HG02970 (cell line): Measurements from ENCODE around the gene MLXIPL.
"Not testable (repeated sequence)": the region's sequence is repeated elsewhere in the genome, so short reads cannot be mapped to it uniquely, and the experiment has no call there.

Experiments
- ATAC-seq: cut with Tn5 transposase; IDR thresholded peaks from one replicate; pipeline ENCODE4 v1.9.1; 2021; ENCODE audit warnings: mild to moderate bottlenecking, moderate library complexity, moderate number of reproducible peaks; ENCODE audit not compliant: unreplicated experiment, low FRiP score

Gene MLXIPL

DNA sequence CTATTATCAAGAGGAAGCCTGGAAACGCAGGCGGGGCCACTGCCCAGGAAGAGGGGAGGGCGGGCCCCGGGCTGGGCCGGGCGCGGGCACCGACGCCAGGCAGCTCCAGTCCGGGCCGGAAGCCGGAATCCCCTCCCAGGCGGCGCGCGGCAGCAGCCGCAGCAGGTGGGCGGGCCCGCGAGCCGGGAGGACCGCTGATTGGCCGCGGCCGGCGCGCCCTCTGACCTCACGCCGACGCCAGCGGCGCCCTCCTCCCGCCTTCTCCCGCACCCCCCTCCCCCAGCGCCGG is 67.3 kb downstream of the MLXIPL start:
- peak; percentile 85 for ATAC-seq

GRCh38 chr7:73556208-73557107 is 67.9 kb downstream of the MLXIPL start:
- ATAC-seq, result no peak

DNA sequence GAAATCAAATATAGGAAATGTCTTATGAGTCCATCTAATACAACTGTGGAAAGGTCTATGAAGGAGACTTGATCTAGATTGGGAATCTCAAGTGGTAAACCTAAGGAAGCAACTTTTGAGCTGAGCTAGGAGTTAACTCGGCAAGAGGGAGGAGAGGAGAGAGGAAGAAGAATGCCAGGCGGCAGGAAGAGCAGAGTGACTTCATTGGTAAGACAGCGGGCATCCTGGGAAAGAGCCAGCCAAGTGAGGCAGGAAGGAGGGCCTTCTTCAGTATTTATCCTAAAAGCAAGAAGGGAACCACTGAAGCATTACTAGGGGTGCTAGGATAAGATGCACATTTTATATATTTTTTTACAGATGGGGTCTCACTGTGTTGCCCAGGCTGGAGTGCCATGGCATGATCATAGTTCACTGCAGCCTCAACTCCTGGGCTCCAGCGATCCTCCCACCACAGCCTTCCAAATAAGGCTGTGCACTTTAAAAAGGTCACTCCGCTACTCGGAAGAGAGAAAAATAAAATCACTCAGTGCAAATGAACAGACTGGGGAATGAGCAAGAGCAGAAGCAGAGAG is 68.8 kb downstream of the MLXIPL start:
- no peak for ATAC-seq

DNA sequence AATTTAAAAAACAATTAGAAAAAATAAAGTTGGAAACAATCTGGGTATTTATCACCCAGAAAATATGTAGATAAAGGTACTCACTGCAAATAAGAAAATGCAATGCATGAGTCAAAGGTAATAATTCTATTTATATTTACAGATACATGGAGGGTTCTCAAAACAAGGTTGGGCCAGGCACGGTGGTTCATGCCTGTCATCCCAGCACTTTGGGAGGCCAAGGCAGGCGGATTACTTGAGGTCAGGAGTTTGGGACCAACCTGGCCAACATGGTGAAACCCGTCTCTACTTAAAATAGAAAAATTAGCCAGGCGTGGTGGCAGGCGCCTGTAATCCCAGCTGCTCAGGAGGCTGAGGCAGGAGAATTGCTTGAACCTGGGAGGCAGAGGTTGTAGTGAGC is 74.2 kb downstream of the MLXIPL start:
- ATAC-seq, result not testable (repeated sequence)

GRCh38 chr7:73549176-73549575 is 75.1 kb downstream of the MLXIPL start:
- ATAC-seq, result no peak

GRCh38 chr7:73547841-73548240 is 76.5 kb downstream of the MLXIPL start:
- ATAC-seq, result no peak

DNA sequence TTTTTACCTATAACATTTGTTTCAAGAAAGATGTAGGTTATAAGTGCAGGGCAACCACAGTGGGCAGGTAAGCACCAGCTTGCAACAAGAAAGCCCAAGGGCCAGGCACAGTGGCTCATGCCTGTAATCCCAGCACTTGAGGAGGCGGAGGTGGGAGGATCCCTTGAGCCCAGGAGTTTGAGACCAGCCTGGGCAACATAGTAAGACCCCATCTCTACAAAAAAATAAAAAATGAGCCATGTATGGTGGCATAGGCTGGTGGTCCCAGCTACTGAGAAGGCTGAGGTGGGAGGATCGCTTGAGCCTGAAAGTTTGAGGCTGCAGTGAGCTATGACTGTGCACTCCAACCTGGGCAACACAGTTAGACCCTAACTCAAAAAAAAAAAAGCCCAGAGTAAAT is 79.6 kb downstream of the MLXIPL start:
- ATAC-seq, result no peak
